Neural cell (in vitro differentiated cells): ENCODE results near the gene NLRP7. TPM values are rescaled to one million over a fixed set of nuclear protein-coding genes. Genes with fewer than 3 reads are reported as not detected.
"Not testable (repeated sequence)": the region's sequence is repeated elsewhere in the genome, so short reads cannot be mapped to it uniquely, and the experiment has no call there.

Source experiments
- H2AFZ ChIP-seq: fragments of 200-600, 300-800 bp; sonication (generic), shearing (Covaris generic); 2 replicates; pipeline ENCODE4 v1.6.0; 2014; ENCODE audit warnings: low read depth, mild to moderate bottlenecking, antibody characterized with exemption, low read length, moderate library complexity
- H3F3A ChIP-seq: fragments of 200-600 bp; shearing (Covaris generic); 2 replicates; pipeline ENCODE4 v1.6.1; 2016; ENCODE audit warnings: mild to moderate bottlenecking, moderate library complexity, mixed read lengths, antibody characterized with exemption, low read length; ENCODE audit not compliant: insufficient read depth, poor library complexity, severe bottlenecking
- H3K27ac ChIP-seq: fragments of 200-600, 300-800 bp; sonication (generic), shearing (Covaris generic); 2 replicates; pipeline ENCODE4 v1.5.1; 2014; ENCODE audit warnings: mild to moderate bottlenecking, low read length, moderate library complexity
- H3K27me3 ChIP-seq: fragments of 300-800, 200-600 bp; sonication (generic), shearing (Covaris generic); 2 replicates; pipeline ENCODE4 v1.6.0; 2014; ENCODE audit warnings: mild to moderate bottlenecking, low read depth, low read length, moderate library complexity; ENCODE audit not compliant: insufficient read depth
- H3K36me3 ChIP-seq: fragments of 300-800, 200-600 bp; sonication (generic), shearing (Covaris generic); 2 replicates; pipeline ENCODE4 v1.5.1; 2014; ENCODE audit warnings: mild to moderate bottlenecking, antibody characterized with exemption, low read length, moderate library complexity; ENCODE audit not compliant: insufficient read depth
- H3K4me2 ChIP-seq: fragments of 300-800, 200-600 bp; sonication (generic), shearing (Covaris generic); 2 replicates; pipeline ENCODE4 v1.6.0; 2014; ENCODE audit warnings: mild to moderate bottlenecking, low read length
- H3K4me3 ChIP-seq: fragments of 300-800, 200-600 bp; sonication (generic), shearing (Covaris generic); 2 replicates; pipeline ENCODE4 v1.5.1; 2014; ENCODE audit warnings: mild to moderate bottlenecking, low read length, moderate library complexity
- H3K79me2 ChIP-seq: fragments of 200-600 bp; shearing (Covaris generic); replicated peaks from 2 replicates; pipeline ENCODE4 v1.6.0; 2014; ENCODE audit warnings: mild to moderate bottlenecking, low read length, moderate library complexity; ENCODE audit not compliant: insufficient read depth
- H3K9ac ChIP-seq: fragments of 300-800, 200-600 bp; sonication (generic), shearing (Covaris generic); 2 replicates; pipeline ENCODE4 v1.6.1; 2016; ENCODE audit warnings: mild to moderate bottlenecking, low read length, mixed read lengths
- H3K9me2 ChIP-seq: fragments of 200-600 bp; shearing (Covaris generic); 2 replicates; pipeline ENCODE4 v1.6.1; 2016; ENCODE audit warnings: mild to moderate bottlenecking, low read length, mixed read lengths; ENCODE audit not compliant: insufficient read depth
- H3K9me3 ChIP-seq: fragments of 200-600, 300-800 bp; sonication (generic), shearing (Covaris generic); 2 replicates; pipeline ENCODE4 v1.6.1; 2016; ENCODE audit warnings: mild to moderate bottlenecking, mixed run types, low read length, moderate library complexity, mixed read lengths
- H4K20me1 ChIP-seq: fragments of 200-600 bp; shearing (Covaris generic); 2 replicates; pipeline ENCODE4 v1.6.1; 2016; ENCODE audit warnings: mild to moderate bottlenecking, mixed run types; ENCODE audit not compliant: insufficient read depth
- EP300 ChIP-seq: fragments of 450-650 bp; conservative IDR thresholded peaks from 2 replicates; pipeline ENCODE4 v1.6.1; 2014; ENCODE audit warnings: antibody characterized with exemption, mild to moderate bottlenecking, moderate library complexity; ENCODE audit not compliant: poor library complexity, severe bottlenecking
- EZH2 ChIP-seq: fragments of 200-600, 300-800 bp; shearing (Covaris generic), sonication (generic); IDR thresholded peaks from 2 replicates; pipeline ENCODE4 v1.6.1; 2014; ENCODE audit warnings: antibody characterized with exemption, low read length, borderline replicate concordance, mild to moderate bottlenecking; ENCODE audit not compliant: insufficient read depth, poor library complexity, severe bottlenecking
- MXI1 ChIP-seq: fragments of 450-650 bp; conservative IDR thresholded peaks from 2 replicates; pipeline ENCODE4 v1.6.1; 2014; ENCODE audit warnings: antibody characterized with exemption, mild to moderate bottlenecking; ENCODE audit not compliant: poor library complexity, severe bottlenecking
- POLR2AphosphoS5 ChIP-seq: IDR thresholded peaks from 2 replicates; pipeline ENCODE4 v1.6.1; 2012
- TAF1 ChIP-seq: IDR thresholded peaks from 2 replicates; pipeline ENCODE4 v1.6.1; 2012; ENCODE audit warnings: low read depth
- polyA plus RNA-seq: library from polyadenylated mRNA; depleted of rRNA; stranded (reverse); fragments of >200 nt; gene quantifications from 2 replicates; pipeline ENCODE4 v1.2.3, GENCODE V29; 2014
- TF ChIP-seq, protein P1 (sequence below): fragments of 450-650 bp; IDR thresholded peaks from 2 replicates; pipeline ENCODE4 v1.5.1; 2014; ENCODE audit warnings: antibody characterized with exemption, mild to moderate bottlenecking, moderate library complexity; ENCODE audit not compliant: poor library complexity, severe bottlenecking

The NLRP7 gene
- polyA plus RNA-seq, 1 donor from 2014 or later, result not detected

DNA sequence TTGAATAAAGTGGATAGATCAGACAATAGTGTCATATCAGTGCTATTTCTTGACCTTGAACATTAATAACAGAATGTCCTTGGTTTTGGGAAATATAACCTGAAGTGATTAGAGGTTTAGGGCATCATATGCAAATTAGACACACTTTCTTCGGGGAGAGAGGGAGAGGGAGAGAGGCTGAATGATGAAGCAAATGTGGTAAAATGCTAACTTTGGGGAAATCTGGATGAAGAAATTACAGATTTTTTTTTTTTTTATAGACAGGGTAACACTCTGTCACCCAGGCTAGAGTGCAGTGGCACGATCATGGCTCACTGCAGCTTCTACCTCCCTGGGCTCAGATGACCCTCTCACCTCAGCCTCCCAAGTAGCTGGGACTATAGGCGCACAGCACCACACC lies 45.3 kb downstream of the NLRP7 start:
- H3K9ac ChIP-seq, result no peak overlapping the region
- H3K9me3 ChIP-seq, result no peaks in the 10 kb centered on the region
- H3K27me3 ChIP-seq, result no peaks in the 10 kb centered on the region
- H3K27ac ChIP-seq, result no peak overlapping the region
- no peak overlapping the region for H3K4me2 ChIP-seq
- H2AFZ ChIP-seq, result no peak overlapping the region
- TF ChIP-seq TAF1, result no peak
- TF ChIP-seq POLR2AphosphoS5, result no peak
- TF ChIP-seq, protein P1, sequence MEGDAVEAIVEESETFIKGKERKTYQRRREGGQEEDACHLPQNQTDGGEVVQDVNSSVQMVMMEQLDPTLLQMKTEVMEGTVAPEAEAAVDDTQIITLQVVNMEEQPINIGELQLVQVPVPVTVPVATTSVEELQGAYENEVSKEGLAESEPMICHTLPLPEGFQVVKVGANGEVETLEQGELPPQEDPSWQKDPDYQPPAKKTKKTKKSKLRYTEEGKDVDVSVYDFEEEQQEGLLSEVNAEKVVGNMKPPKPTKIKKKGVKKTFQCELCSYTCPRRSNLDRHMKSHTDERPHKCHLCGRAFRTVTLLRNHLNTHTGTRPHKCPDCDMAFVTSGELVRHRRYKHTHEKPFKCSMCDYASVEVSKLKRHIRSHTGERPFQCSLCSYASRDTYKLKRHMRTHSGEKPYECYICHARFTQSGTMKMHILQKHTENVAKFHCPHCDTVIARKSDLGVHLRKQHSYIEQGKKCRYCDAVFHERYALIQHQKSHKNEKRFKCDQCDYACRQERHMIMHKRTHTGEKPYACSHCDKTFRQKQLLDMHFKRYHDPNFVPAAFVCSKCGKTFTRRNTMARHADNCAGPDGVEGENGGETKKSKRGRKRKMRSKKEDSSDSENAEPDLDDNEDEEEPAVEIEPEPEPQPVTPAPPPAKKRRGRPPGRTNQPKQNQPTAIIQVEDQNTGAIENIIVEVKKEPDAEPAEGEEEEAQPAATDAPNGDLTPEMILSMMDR, result no peak
- TF ChIP-seq EZH2, result no peak
- TF ChIP-seq EP300, result no peak
- no peak for TF ChIP-seq MXI1
- no peak overlapping the region for H3K4me3 ChIP-seq
- no peaks in the 10 kb centered on the region for H3F3A ChIP-seq
- H3K36me3 ChIP-seq, result no peaks in the 10 kb centered on the region
- no peaks in the 10 kb centered on the region for H3K79me2 ChIP-seq
- no peaks in the 10 kb centered on the region for H3K9me2 ChIP-seq
- no peaks in the 10 kb centered on the region for H4K20me1 ChIP-seq

DNA sequence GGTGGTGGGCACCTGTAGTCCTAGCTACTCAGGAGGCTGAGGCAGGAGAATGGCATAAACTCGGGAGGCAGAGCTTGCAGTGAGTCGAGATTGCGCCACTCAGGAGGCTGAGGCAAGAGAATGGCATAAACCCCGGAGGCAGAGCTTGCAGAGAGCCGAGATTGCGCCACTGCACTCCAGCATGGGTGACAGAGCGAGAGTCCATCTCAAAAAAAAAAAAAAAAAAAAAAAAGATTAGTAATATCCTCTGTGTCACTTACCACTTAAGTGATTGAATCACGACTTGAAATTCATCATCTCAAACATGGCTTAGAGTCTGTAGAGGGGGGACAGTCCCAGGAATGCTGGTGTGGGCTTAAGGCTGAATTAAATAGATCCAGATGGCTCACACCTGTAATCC lies 46.2 kb downstream of the NLRP7 start:
- not testable (repeated sequence) for H3K9me2 ChIP-seq, H3K27ac ChIP-seq, H4K20me1 ChIP-seq, H3K4me3 ChIP-seq, H3K36me3 ChIP-seq, H2AFZ ChIP-seq, H3K9ac ChIP-seq, H3K27me3 ChIP-seq, H3F3A ChIP-seq, H3K79me2 ChIP-seq, H3K9me3 ChIP-seq, H3K4me2 ChIP-seq

DNA sequence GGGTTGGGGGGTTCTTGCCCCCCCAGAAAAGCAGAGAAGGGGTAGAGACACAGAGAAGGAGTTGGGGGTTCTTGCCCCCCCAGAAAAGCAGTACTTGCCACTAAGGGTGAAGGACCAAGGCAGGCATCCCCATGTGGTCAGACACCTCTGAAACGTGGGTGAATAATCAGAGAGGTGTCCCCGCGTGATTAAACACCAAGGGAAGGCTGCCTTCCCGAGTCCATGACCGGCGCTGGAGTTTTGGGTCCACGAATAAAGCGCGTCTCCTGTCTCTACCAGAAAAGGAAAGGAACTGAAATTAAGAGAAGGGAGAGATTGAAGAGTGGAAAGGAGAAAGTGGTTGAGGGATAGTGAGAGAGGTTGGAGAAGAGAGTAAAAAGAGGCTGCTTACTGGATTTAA lies 47.7 kb downstream of the NLRP7 start:
- H3F3A ChIP-seq, H4K20me1 ChIP-seq, H3K9ac ChIP-seq, H3K4me2 ChIP-seq, H3K79me2 ChIP-seq, H2AFZ ChIP-seq, H3K4me3 ChIP-seq, H3K27me3 ChIP-seq, H3K36me3 ChIP-seq, H3K27ac ChIP-seq, H3K9me3 ChIP-seq, H3K9me2 ChIP-seq: not testable (repeated sequence)

DNA sequence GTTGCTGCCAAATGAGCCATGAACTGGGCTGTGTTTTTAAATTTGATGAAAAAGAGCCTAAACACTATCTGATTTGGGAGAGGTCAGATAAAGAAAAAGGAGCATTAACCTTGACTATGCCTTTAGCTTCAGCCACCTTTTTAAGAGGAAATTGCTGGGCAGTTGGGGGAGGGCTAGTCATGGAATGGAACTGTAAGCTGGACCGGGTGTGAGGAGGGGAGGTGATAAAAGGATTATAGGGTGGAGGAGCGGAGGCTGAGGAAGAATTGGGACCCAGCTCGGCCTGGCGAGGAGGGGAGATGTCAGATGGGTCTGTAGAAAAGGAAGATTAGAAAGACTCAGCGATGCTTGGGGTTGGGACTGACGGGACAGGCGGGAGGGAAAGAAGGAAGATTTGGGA lies 48.6 kb downstream of the NLRP7 start:
- H3K4me3 ChIP-seq, H3K9me2 ChIP-seq, H3K9ac ChIP-seq, H4K20me1 ChIP-seq, H3K79me2 ChIP-seq, H3K27me3 ChIP-seq, H3F3A ChIP-seq, H3K4me2 ChIP-seq, H3K36me3 ChIP-seq, H3K9me3 ChIP-seq, H3K27ac ChIP-seq, H2AFZ ChIP-seq: not testable (repeated sequence)
